GM11168 (cell line): ENCODE measurements around the gene ZBTB46.
"Not testable (repeated sequence)": the region's sequence is repeated elsewhere in the genome, so short reads cannot be mapped to it uniquely, and the experiment has no call there.

Experiments
- in situ Hi-C: fragments of 300-500 bp; cut with MboI; formaldehyde crosslinking; loops from one replicate; pipeline ENCODE4 v1.12.0; 2022; ENCODE audit warnings: low sequenced_read_pairs; ENCODE audit not compliant: unreplicated experiment

ZBTB46 gene

GRCh38 chr20:63795178-63795830, 35.8 kb downstream of the ZBTB46 start:
- in situ Hi-C loops: no loop called here

- in situ Hi-C loops: no loop called here
These were observed 36.5 kb downstream of the ZBTB46 start for GRCh38 chr20:63794614-63795013.

GRCh38 chr20:63792866-63793265, 38.2 kb downstream of the ZBTB46 start:
- in situ Hi-C loops: no loop called here

- in situ Hi-C loops: no loop called here
These were observed 39.4 kb downstream of the ZBTB46 start for GRCh38 chr20:63791497-63792156.

- in situ Hi-C loops: no loop called here
These were observed 40.4 kb downstream of the ZBTB46 start for GRCh38 chr20:63790572-63791168.

GRCh38 chr20:63789836-63790571, 41.1 kb downstream of the ZBTB46 start:
- in situ Hi-C loops: no loop called here

- in situ Hi-C loops: no loop called here
These were observed 43.3 kb downstream of the ZBTB46 start for GRCh38 chr20:63787749-63788148.

GRCh38 chr20:63787302-63787701, 43.8 kb downstream of the ZBTB46 start:
- in situ Hi-C loops: no loop called here

- in situ Hi-C loops: no loop called here
These were observed 45.4 kb downstream of the ZBTB46 start for GRCh38 chr20:63785691-63786131.

- in situ Hi-C loops: loop anchor here (5.0 kb wide), 1 partner anchor 73 kb away; no protein-coding TSS in a partner anchor
These were observed 47.1 kb downstream of the ZBTB46 start for GRCh38 chr20:63783970-63784369.

- in situ Hi-C loops: loop anchor here (5.0 kb wide), 1 partner anchor 75 kb away; no protein-coding TSS in a partner anchor
These were observed 48.5 kb downstream of the ZBTB46 start for GRCh38 chr20:63782521-63782971.

- in situ Hi-C loops: loop anchor here (5.0 kb wide), 1 partner anchor 75 kb away; no protein-coding TSS in a partner anchor
These were observed 49.0 kb downstream of the ZBTB46 start for GRCh38 chr20:63782051-63782471.

- in situ Hi-C loops: loop anchor here (5.0 kb wide), 1 partner anchor 76 kb away; no protein-coding TSS in a partner anchor
These were observed 49.9 kb downstream of the ZBTB46 start for GRCh38 chr20:63781181-63781580.

GRCh38 chr20:63778857-63779256, 52.2 kb downstream of the ZBTB46 start:
- in situ Hi-C loops: no loop called here

- in situ Hi-C loops: no loop called here
These were observed 52.9 kb downstream of the ZBTB46 start for GRCh38 chr20:63778034-63778752.

GRCh38 chr20:63777614-63778013, 53.5 kb downstream of the ZBTB46 start:
- in situ Hi-C loops: no loop called here

GRCh38 chr20:63776875-63777274, 54.2 kb downstream of the ZBTB46 start:
- in situ Hi-C loops: not testable (repeated sequence)

GRCh38 chr20:63775096-63775978, 55.7 kb downstream of the ZBTB46 start:
- in situ Hi-C loops: no loop called here

- in situ Hi-C loops: no loop called here
These were observed 56.8 kb downstream of the ZBTB46 start for GRCh38 chr20:63774306-63774705.
